PC-9 (cell line): ENCODE data around the gene LRRC8C. TPM values are rescaled to one million over a fixed set of nuclear protein-coding genes. Genes with fewer than 3 reads are reported as not detected.

ENCODE experiments used
- BruUV-seq: library from RNA; stranded (reverse); fragments of 400-500 nt; replicated peaks from 2 replicates; lab custom pipeline; 2021; lab: Mats Ljungman, UMichigan
- CTCF ChIA-PET: fragments of 300-600 bp; sonication (Branson Sonifier 250); formaldehyde crosslinking; loops from one replicate; lab custom pipeline; 2022; ENCODE audit warnings: antibody characterized with exemption; lab: Charles Lee
- POLR2A ChIA-PET: fragments of 300-600 bp; sonication (Branson Sonifier 250); formaldehyde crosslinking; loops from one replicate; lab custom pipeline; 2022; ENCODE audit warnings: antibody characterized with exemption; ENCODE audit not compliant: unreplicated experiment; lab: Charles Lee
- DNase-seq, 2 experiments: peaks; one replicate each; pipeline versions ENCODE4 v3.0.0 to v3.0.0-alpha.2; 2015 to 2022; ENCODE audit warnings: mixed read lengths in 1 of 2
- H2AFZ ChIP-seq: fragments of 200-600 bp; sonication (generic); 2 replicates; pipeline ENCODE4 v1.8.1; 2017; ENCODE audit warnings: antibody characterized with exemption
- H3F3A ChIP-seq: fragments of 200-600 bp; sonication (generic); 2 replicates; pipeline ENCODE4 v1.8.1; 2017; ENCODE audit warnings: antibody characterized with exemption, mild to moderate bottlenecking, low read depth; ENCODE audit not compliant: insufficient read depth
- H3K27ac ChIP-seq: fragments of 200-600 bp; sonication (generic); 2 replicates; pipeline ENCODE4 v1.6.1; 2016; ENCODE audit warnings: mixed run types
- H3K27me3 ChIP-seq: fragments of 200-600 bp; sonication (generic); 2 replicates; pipeline ENCODE4 v1.6.1; 2016; ENCODE audit warnings: low read depth, mixed run types; ENCODE audit not compliant: insufficient read depth
- H3K36me3 ChIP-seq: fragments of 200-600 bp; sonication (generic); 2 replicates; pipeline ENCODE4 v1.6.1; 2016; ENCODE audit warnings: low read depth, mixed run types
- H3K4me1 ChIP-seq: fragments of 200-600 bp; sonication (generic); replicated peaks from 2 replicates; pipeline ENCODE4 v1.6.1; 2016; ENCODE audit warnings: mixed run types; ENCODE audit not compliant: insufficient read depth
- H3K4me2 ChIP-seq: fragments of 200-600 bp; sonication (generic); 2 replicates; pipeline ENCODE4 v1.6.1; 2017; ENCODE audit warnings: mixed run types
- H3K4me3 ChIP-seq: fragments of 200-600 bp; sonication (generic); 2 replicates; pipeline ENCODE4 v1.6.1; 2016; ENCODE audit warnings: mixed run types
- H3K79me2 ChIP-seq: fragments of 200-600 bp; sonication (generic); 2 replicates; pipeline ENCODE4 v1.6.1; 2017; ENCODE audit warnings: low read depth, mixed run types
- H3K9me2 ChIP-seq: fragments of 200-600 bp; sonication (generic); 2 replicates; pipeline ENCODE4 v1.8.1; 2017; ENCODE audit warnings: mild to moderate bottlenecking; ENCODE audit not compliant: insufficient read depth
- H3K9me3 ChIP-seq: fragments of 200-600 bp; sonication (generic); 2 replicates; pipeline ENCODE4 v1.8.1; 2016; ENCODE audit warnings: low read depth; ENCODE audit not compliant: insufficient read depth
- H4K20me1 ChIP-seq: fragments of 200-600 bp; sonication (generic); 2 replicates; pipeline ENCODE4 v1.8.1; 2017; ENCODE audit not compliant: insufficient read depth
- CTCF ChIP-seq: fragments of 200-600 bp; sonication (generic); conservative IDR thresholded peaks from 2 replicates; pipeline ENCODE4 v1.6.1; 2017; ENCODE audit warnings: mixed run types, antibody characterized with exemption, mild to moderate bottlenecking, moderate library complexity
- EZH2 ChIP-seq: fragments of 200-600 bp; sonication (generic); IDR thresholded peaks from 2 replicates; pipeline ENCODE4 v1.8.0; 2017; ENCODE audit warnings: antibody characterized with exemption, low read depth
- intact Hi-C: fragments of 100-400 bp; cut with micrococcal nuclease; formaldehyde crosslinking; loops from one replicate; pipeline ENCODE4 v1.10.0; 2022; ENCODE audit not compliant: unreplicated experiment
- total RNA-seq: library from RNA; stranded (reverse); gene quantifications from 2 replicates; pipeline ENCODE4 v1.2.3, GENCODE V29; 2021

LRRC8C gene
- total RNA-seq, 1 experiment from 2014 or later: 2.2 TPM

GRCh38 chr1:89608984-89609725 lies 23.8 kb upstream of the LRRC8C start:
- DNase-seq: no peak
- no peaks in the 10 kb centered on the region for H3K36me3 ChIP-seq
- no peaks in the 10 kb centered on the region for H3K9me2 ChIP-seq
- H3K4me1 ChIP-seq: peaks cover 20% of the 10 kb centered on the region
- no peak overlapping the region for H2AFZ ChIP-seq
- no peaks in the 10 kb centered on the region for H3K27me3 ChIP-seq
- no peaks in the 10 kb centered on the region for H3K79me2 ChIP-seq
- no peak overlapping the region for H3K4me2 ChIP-seq
- H3F3A ChIP-seq: peaks cover 20% of the 10 kb centered on the region; the same call in 1 of the 2 replicates
- intact Hi-C loops: loop anchor here (5.0 to 10.0 kb wide), 2 partner anchors 82 to 386 kb away; partner anchors contain the start of gene ZNF326
- ChIA-PET CTCF (no interaction called here), POLR2A (no interaction called here)
- TF ChIP-seq CTCF: no peak
- no peak for TF ChIP-seq EZH2
- H3K27ac ChIP-seq: no peak overlapping the region
- BruUV-seq: no TSS peak
- H4K20me1 ChIP-seq: peaks cover 10% of the 10 kb centered on the region; the same call in 1 of the 2 replicates
- no peak overlapping the region for H3K4me3 ChIP-seq
- H3K9me3 ChIP-seq: no peaks in the 10 kb centered on the region

GRCh38 chr1:89609781-89610456 lies 23.0 kb upstream of the LRRC8C start:
- Histone ChIP-seq H3K4me1 (peaks cover 20% of the 10 kb centered on the region), H3K79me2 (no peaks in the 10 kb centered on the region), H4K20me1 (peaks cover 10% of the 10 kb centered on the region; the same call in 1 of the 2 replicates), H3F3A (peaks cover 12% of the 10 kb centered on the region; the same call in 1 of the 2 replicates), H3K27ac (no peak overlapping the region), H3K4me2 (no peak overlapping the region), H3K9me2 (no peaks in the 10 kb centered on the region), H3K9me3 (no peaks in the 10 kb centered on the region), H2AFZ (no peak overlapping the region), H3K27me3 (no peaks in the 10 kb centered on the region), H3K4me3 (no peak overlapping the region), H3K36me3 (no peaks in the 10 kb centered on the region)
- BruUV-seq: no TSS peak
- ChIA-PET POLR2A (no interaction called here), CTCF (no interaction called here)
- no peak for DNase-seq
- TF ChIP-seq CTCF (no peak), EZH2 (no peak)
- intact Hi-C loops: loop anchor here (5.0 to 10.0 kb wide), 2 partner anchors 83 to 385 kb away; partner anchors contain the start of gene ZNF326

GRCh38 chr1:89610457-89611011 lies 22.4 kb upstream of the LRRC8C start:
- H3K4me3 ChIP-seq: no peak overlapping the region
- peaks cover 17% of the 10 kb centered on the region for H3K4me1 ChIP-seq
- TF ChIP-seq CTCF (no peak), EZH2 (no peak)
- ChIA-PET POLR2A (no interaction called here), CTCF (no interaction called here)
- no peak overlapping the region for H2AFZ ChIP-seq
- intact Hi-C loops: no loop called here
- no peak for DNase-seq
- H4K20me1 ChIP-seq: peaks cover 10% of the 10 kb centered on the region; the same call in 1 of the 2 replicates
- no peaks in the 10 kb centered on the region for H3K27me3 ChIP-seq
- H3F3A ChIP-seq: peaks cover 12% of the 10 kb centered on the region; the same call in 1 of the 2 replicates
- BruUV-seq: no TSS peak
- H3K79me2 ChIP-seq: no peaks in the 10 kb centered on the region
- H3K4me2 ChIP-seq: no peak overlapping the region
- no peak overlapping the region for H3K27ac ChIP-seq
- H3K9me3 ChIP-seq: no peaks in the 10 kb centered on the region
- H3K36me3 ChIP-seq: no peaks in the 10 kb centered on the region
- H3K9me2 ChIP-seq: no peaks in the 10 kb centered on the region
